GM21423 (cell line): Measurements from ENCODE around the gene DCDC2C.
"Not testable (repeated sequence)": the region's sequence is repeated elsewhere in the genome, so short reads cannot be mapped to it uniquely, and the experiment has no call there.

ENCODE experiments used
- ATAC-seq: cut with Tn5 transposase; IDR thresholded peaks from one replicate; pipeline ENCODE4 v1.9.1; 2021; ENCODE audit warnings: mild to moderate bottlenecking, moderate library complexity; ENCODE audit not compliant: unreplicated experiment

The DCDC2C gene

GRCh38 chr2:3703236-3703756 is at the start of gene DCDC2C:
DCDC2C (plus strand) TSS chr2:3703575; CDS start chr2:3703752, 177 bp downstream.
- no peak for ATAC-seq

- ATAC-seq: no peak
Observed at GRCh38 chr2:3654011-3654410, 49.4 kb upstream of the DCDC2C start.

- ATAC-seq: no peak
Observed at GRCh38 chr2:3654531-3655225, 48.7 kb upstream of the DCDC2C start.

GRCh38 chr2:3655871-3656761 is 47.3 kb upstream of the DCDC2C start:
- ATAC-seq: no peak

- no peak for ATAC-seq
Observed at GRCh38 chr2:3656762-3657721, 46.3 kb upstream of the DCDC2C start.

- ATAC-seq: no peak
Observed at GRCh38 chr2:3657881-3658280, 45.5 kb upstream of the DCDC2C start, which contains the start of gene ALLC. ALLC (plus strand) TSS chr2:3658200; CDS start chr2:3671158, 12,958 bp downstream.

GRCh38 chr2:3659447-3660432 is 43.6 kb upstream of the DCDC2C start:
- ATAC-seq: no peak

GRCh38 chr2:3660640-3661039 is 42.7 kb upstream of the DCDC2C start:
- ATAC-seq: not testable (repeated sequence)

GRCh38 chr2:3661149-3661660 is 42.2 kb upstream of the DCDC2C start:
- no peak for ATAC-seq

GRCh38 chr2:3662239-3662638 is 41.1 kb upstream of the DCDC2C start:
- no peak for ATAC-seq

GRCh38 chr2:3664118-3664517 is 39.3 kb upstream of the DCDC2C start:
- ATAC-seq: no peak

- no peak for ATAC-seq
Observed at GRCh38 chr2:3664925-3665324, 38.5 kb upstream of the DCDC2C start.

GRCh38 chr2:3665886-3666612 is 37.3 kb upstream of the DCDC2C start:
- ATAC-seq: no peak

- no peak for ATAC-seq
Observed at GRCh38 chr2:3666613-3666975, 36.8 kb upstream of the DCDC2C start.

GRCh38 chr2:3667151-3667631 is 36.2 kb upstream of the DCDC2C start:
- no peak for ATAC-seq

- no peak for ATAC-seq
Observed at GRCh38 chr2:3669656-3670055, 33.7 kb upstream of the DCDC2C start.

- no peak for ATAC-seq
Observed at GRCh38 chr2:3670376-3670775, 33.0 kb upstream of the DCDC2C start.

GRCh38 chr2:3670941-3671340 is 32.4 kb upstream of the DCDC2C start:
- ATAC-seq: no peak
